H9 (cell line): Measurements from ENCODE around the gene TMEM87A. TPM values are rescaled to one million over a fixed set of nuclear protein-coding genes. Genes with fewer than 3 reads are reported as not detected.

Experiments
- DNase-seq: peaks from one replicate; pipeline ENCODE4 v3.0.0-alpha.2; 2017
- H2AFZ ChIP-seq: one replicate; pipeline ENCODE4 v1.6.1; 2013; ENCODE audit warnings: mild to moderate bottlenecking, low read length, control low read depth, moderate library complexity
- H2AK5ac ChIP-seq: 2 replicates; pipeline ENCODE4 v1.6.1; 2013; ENCODE audit warnings: low read length, control low read depth, mixed read lengths; ENCODE audit not compliant: insufficient read length
- H2BK120ac ChIP-seq: one replicate; pipeline ENCODE4 v1.6.1; 2013; ENCODE audit warnings: low read depth, mild to moderate bottlenecking, low read length, control low read depth, inconsistent platforms; ENCODE audit not compliant: poor library complexity, severe bottlenecking
- H2BK12ac ChIP-seq: 2 replicates; pipeline ENCODE4 v1.6.1; 2013; ENCODE audit warnings: low read length, control low read depth, mixed read lengths, low read depth; ENCODE audit not compliant: insufficient read length
- H2BK15ac ChIP-seq: 2 replicates; pipeline ENCODE4 v1.6.1; 2013; ENCODE audit warnings: low read depth, low read length, control low read depth
- H2BK20ac ChIP-seq: one replicate; pipeline ENCODE4 v1.6.1; 2013; ENCODE audit warnings: low read depth, mild to moderate bottlenecking, low read length, control low read depth, inconsistent platforms; ENCODE audit not compliant: poor library complexity, severe bottlenecking
- H2BK5ac ChIP-seq: 2 replicates; pipeline ENCODE4 v1.6.1; 2013; ENCODE audit warnings: low read length, control low read depth, mixed read lengths; ENCODE audit not compliant: insufficient read length
- H3K14ac ChIP-seq: 2 replicates; pipeline ENCODE4 v1.6.1; 2013; ENCODE audit warnings: low read length, control low read depth; ENCODE audit not compliant: insufficient read depth
- H3K18ac ChIP-seq: 2 replicates; pipeline ENCODE4 v1.6.1; 2013; ENCODE audit warnings: low read depth, mild to moderate bottlenecking, mixed read lengths, low read length, control low read depth; ENCODE audit not compliant: insufficient read length
- H3K23ac ChIP-seq: 2 replicates; pipeline ENCODE4 v1.6.1; 2013; ENCODE audit warnings: low read length, control low read depth, mixed read lengths, low read depth; ENCODE audit not compliant: insufficient read length
- H3K23me2 ChIP-seq: 2 replicates; pipeline ENCODE4 v1.6.1; 2013; ENCODE audit warnings: low read depth, mild to moderate bottlenecking, mixed read lengths, low read length, control low read depth; ENCODE audit not compliant: insufficient read length, poor library complexity, severe bottlenecking
- H3K27ac ChIP-seq: 2 replicates; pipeline ENCODE4 v1.5.1; 2013; ENCODE audit warnings: low read length, control low read depth, mixed read lengths, low read depth; ENCODE audit not compliant: insufficient read length
- H3K27me3 ChIP-seq: 2 replicates; pipeline ENCODE4 v1.6.1; 2013; ENCODE audit warnings: low read length, control low read depth, inconsistent platforms; ENCODE audit not compliant: insufficient read depth
- H3K4ac ChIP-seq: 2 replicates; pipeline ENCODE4 v1.6.1; 2013; ENCODE audit warnings: low read depth, mild to moderate bottlenecking, control low read depth, inconsistent platforms, low read length, moderate library complexity
- H3K4me1 ChIP-seq: 2 replicates; pipeline ENCODE4 v1.6.1; 2013; ENCODE audit warnings: low read length, control low read depth, inconsistent platforms; ENCODE audit not compliant: insufficient read depth
- H3K4me2 ChIP-seq: 2 replicates; pipeline ENCODE4 v1.6.1; 2013; ENCODE audit warnings: low read length, control low read depth, mixed read lengths; ENCODE audit not compliant: insufficient read length, insufficient read depth
- H3K56ac ChIP-seq: 2 replicates; pipeline ENCODE4 v1.6.1; 2013; ENCODE audit warnings: low read depth, mild to moderate bottlenecking, mixed read lengths, low read length, control low read depth; ENCODE audit not compliant: insufficient read length
- H3K79me1 ChIP-seq: 2 replicates; pipeline ENCODE4 v1.6.1; 2013; ENCODE audit warnings: low read depth, mild to moderate bottlenecking, moderate library complexity, low read length, control low read depth, inconsistent platforms; ENCODE audit not compliant: insufficient read depth, poor library complexity, severe bottlenecking
- H3K79me2 ChIP-seq: 2 replicates; pipeline ENCODE4 v1.6.1; 2013; ENCODE audit warnings: low read length, control low read depth, inconsistent platforms; ENCODE audit not compliant: insufficient read depth
- H3K9ac ChIP-seq: 2 replicates; pipeline ENCODE4 v1.6.1; 2013; ENCODE audit warnings: low read length, control low read depth, mixed read lengths; ENCODE audit not compliant: insufficient read length; ENCODE audit errors: extremely low read depth
- H3K9me3 ChIP-seq: one replicate; pipeline ENCODE4 v1.6.1; 2013; ENCODE audit warnings: low read depth, low read length, inconsistent platforms; ENCODE audit not compliant: control insufficient read depth
- H3T11ph ChIP-seq: one replicate; pipeline ENCODE4 v1.6.1; 2013; ENCODE audit warnings: mild to moderate bottlenecking, low read length, control low read depth, inconsistent platforms
- H4K20me1 ChIP-seq: one replicate; pipeline ENCODE4 v1.6.1; 2013; ENCODE audit not compliant: control insufficient read depth, insufficient read length, insufficient read depth
- H4K5ac ChIP-seq: 2 replicates; pipeline ENCODE4 v1.6.1; 2013; ENCODE audit warnings: low read depth, mild to moderate bottlenecking, mixed read lengths, low read length, control low read depth; ENCODE audit not compliant: insufficient read length
- H4K8ac ChIP-seq: replicated peaks from 2 replicates; pipeline ENCODE4 v1.6.1; 2013; ENCODE audit warnings: low read length, control low read depth, mixed read lengths, low read depth; ENCODE audit not compliant: insufficient read length
- H4K91ac ChIP-seq: 2 replicates; pipeline ENCODE4 v1.6.1; 2013; ENCODE audit warnings: low read depth, mild to moderate bottlenecking, moderate library complexity, mixed read lengths, low read length, control low read depth; ENCODE audit not compliant: insufficient read length
- H3K27ac Mint-ChIP-seq, 3 experiments: 2 replicates in 2 of 3; 3 replicates in 1 of 3; pipeline ENCODE4 v1.8.0; 2020 to 2021; ENCODE audit warnings: mixed read lengths in 3 of 3, mild to moderate bottlenecking in 1 of 3, moderate library complexity in 1 of 3
- H3K27me3 Mint-ChIP-seq: 2 replicates; pipeline ENCODE4 v1.8.0; 2021; ENCODE audit warnings: low read depth, mild to moderate bottlenecking, moderate library complexity, mixed read lengths
- H3K36me3 Mint-ChIP-seq, 3 experiments: 2 replicates in 2 of 3; 3 replicates in 1 of 3; pipeline ENCODE4 v1.8.0; 2020 to 2021; ENCODE audit warnings: low read depth in 3 of 3, mixed read lengths in 3 of 3; ENCODE audit not compliant: insufficient read depth in 1 of 3
- H3K4me1 Mint-ChIP-seq, 2 experiments: 2 replicates each; pipeline ENCODE4 v1.8.0; 2020; ENCODE audit warnings: mixed read lengths in 2 of 2
- H3K4me3 Mint-ChIP-seq, 2 experiments: 2 replicates in 1 of 2; 3 replicates in 1 of 2; pipeline ENCODE4 v1.8.0; 2020 to 2021; ENCODE audit warnings: mild to moderate bottlenecking in 2 of 2, mixed read lengths in 2 of 2, moderate library complexity in 1 of 2
- H3K9me3 Mint-ChIP-seq, 2 experiments: 2 replicates in 1 of 2; 3 replicates in 1 of 2; pipeline ENCODE4 v1.8.0; 2020; ENCODE audit warnings: mild to moderate bottlenecking in 2 of 2, mixed read lengths in 2 of 2, moderate library complexity in 1 of 2
- CTCF ChIP-seq: fragments of 200-600 bp; sonication (generic); conservative IDR thresholded peaks from 3 replicates; pipeline ENCODE4 v1.8.0; 2021; ENCODE audit warnings: antibody characterized with exemption, mild to moderate bottlenecking
- WGBS: extraction: QIAGEN DNeasy Blood & Tissue Kit; methylation state at CpG from one replicate; pipeline ENCODE4 v1.1.7; 2013; ENCODE audit warnings: missing lambda C conversion rate, low lambda C conversion rate, mixed read lengths; ENCODE audit not compliant: insufficient read length; ENCODE audit errors: extremely low coverage; 5-methylcytosine and 5-hydroxymethylcytosine counted together
- total RNA-seq: library from RNA; stranded (reverse); gene quantifications from 2 replicates; pipeline ENCODE4 v1.2.1, GENCODE V29; 2021

TMEM87A gene
- total RNA-seq, 1 experiment from 2014 or later = 46.7 TPM

- Histone ChIP-seq H2BK120ac (no peak overlapping the region), H2BK20ac (no peak overlapping the region), H3K27ac (no peak overlapping the region), H3K23me2 (no peaks in the 10 kb centered on the region), H4K8ac (no peak overlapping the region), H3K56ac (no peak overlapping the region), H4K91ac (no peak overlapping the region), H3T11ph (no peak overlapping the region), H3K14ac (no peak overlapping the region), H4K20me1 (no peaks in the 10 kb centered on the region), H2BK12ac (no peak overlapping the region), H3K4me2 (no peak overlapping the region), H3K9me3 (no peaks in the 10 kb centered on the region), H3K4me1 (no peaks in the 10 kb centered on the region), H2AFZ (no peak overlapping the region), H3K9ac (no peak overlapping the region), H3K79me2 (no peaks in the 10 kb centered on the region), H3K27me3 (no peaks in the 10 kb centered on the region), H3K79me1 (no peaks in the 10 kb centered on the region), H3K4ac (no peak overlapping the region), H2AK5ac (no peak overlapping the region), H3K18ac (no peak overlapping the region), H3K23ac (no peak overlapping the region), H4K5ac (no peak overlapping the region), H2BK5ac (no peak overlapping the region), H2BK15ac (no peak overlapping the region)
- H3K27ac Mint-ChIP-seq = no peak overlapping the region
- H3K4me1 Mint-ChIP-seq = no peaks in the 10 kb centered on the region
- no peaks in the 10 kb centered on the region for H3K9me3 Mint-ChIP-seq
- WGBS = no CpG with 5 or more reads among the region's 1 CpG
- H3K36me3 Mint-ChIP-seq = peaks cover 11 to 79% (median 63%) of the 10 kb centered on the region in 3 experiments; a peak in 6 of 7 replicates
- H3K27me3 Mint-ChIP-seq = no peaks in the 10 kb centered on the region
- no peak for TF ChIP-seq CTCF
- DNase-seq = no peak
- H3K4me3 Mint-ChIP-seq = no peak overlapping the region
These were observed 87.4 kb downstream of the TMEM87A start for GRCh38 chr15:42185801-42186200.
